GM12878 (cell line): Measurements from ENCODE around the gene UVRAG.

Source experiments
- ASH2L ChIP-seq: fragments of 300-600, 200-600 bp; sonication (generic); IDR thresholded peaks from 2 replicates; pipeline ENCODE4 v1.6.1; 2017; ENCODE audit warnings: low read depth, mild to moderate bottlenecking, borderline replicate concordance
- BHLHE40 ChIP-seq, 2 experiments: fragments of 450-650 bp in 1 of 2; IDR thresholded peaks; 2 replicates each; pipeline ENCODE4 v1.6.1; 2011 to 2017; ENCODE audit warnings: low read depth in 2 of 2, borderline replicate concordance in 1 of 2, improper control_type of control experiment in 1 of 2, low read length in 1 of 2, mild to moderate bottlenecking in 1 of 2
- GABPA ChIP-seq: IDR thresholded peaks from 2 replicates; pipeline ENCODE4 v1.6.1; 2014; ENCODE audit warnings: antibody characterized with exemption, low read depth, mild to moderate bottlenecking, inconsistent platforms
- MEF2B ChIP-seq: fragments of 450-650 bp; IDR thresholded peaks from 2 replicates; pipeline ENCODE4 v1.6.1; 2018; ENCODE audit warnings: mild to moderate bottlenecking, moderate library complexity; ENCODE audit not compliant: partially characterized antibody, poor library complexity, severe bottlenecking
- MXI1 ChIP-seq: fragments of 150-350 bp; IDR thresholded peaks from 2 replicates; pipeline ENCODE4 v1.6.1; 2011; ENCODE audit warnings: low read depth, mild to moderate bottlenecking, inconsistent platforms, low read length, improper control_type of control experiment
- POLR2AphosphoS5 ChIP-seq: IDR thresholded peaks from 2 replicates; pipeline ENCODE4 v1.6.1; 2011; ENCODE audit warnings: mild to moderate bottlenecking, low read length, inconsistent platforms
- SREBF2 ChIP-seq: IDR thresholded peaks from 2 replicates; pipeline ENCODE4 v1.6.1; 2012; ENCODE audit warnings: mild to moderate bottlenecking, low read length
- TF ChIP-seq, protein P1 (sequence below), 3 experiments: IDR thresholded peaks in 2 of 3; conservative IDR thresholded peaks in 1 of 3; 2 replicates each; pipeline ENCODE4 v1.5.1; 2011; ENCODE audit warnings: low read depth in 3 of 3, low read length in 3 of 3, mild to moderate bottlenecking in 3 of 3, control low read depth in 2 of 3, moderate library complexity in 2 of 3, inconsistent platforms in 1 of 3, mixed read lengths in 1 of 3; ENCODE audit not compliant: control insufficient read depth in 2 of 3, insufficient read depth in 1 of 3; ENCODE audit errors: extremely low read depth in 1 of 3
- TF ChIP-seq, protein P2 (sequence below): IDR thresholded peaks from 2 replicates; pipeline ENCODE4 v1.6.1; 2012; ENCODE audit warnings: mild to moderate bottlenecking, low read depth, low read length

DNA sequence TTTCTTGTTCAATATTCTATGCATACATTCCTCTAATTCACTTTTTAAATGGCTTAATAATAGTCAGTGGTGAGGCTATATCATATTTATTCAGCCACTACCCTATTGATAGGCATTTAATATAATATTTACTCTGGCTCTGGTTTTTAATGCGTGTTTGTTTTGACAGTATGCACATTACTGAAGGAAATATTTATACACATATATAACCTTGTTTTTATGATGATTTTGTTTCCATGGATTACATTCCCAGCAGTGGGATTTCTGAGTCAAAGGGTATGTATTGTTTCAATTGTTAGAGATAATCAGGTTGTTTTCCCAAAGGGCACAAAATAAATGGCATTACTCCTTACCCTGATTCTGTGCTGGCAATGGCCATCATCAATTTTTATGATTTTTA lies 105.8 kb downstream of the UVRAG start:
- TF ChIP-seq BHLHE40 (IDR thresholded peaks at IDR 0.05; ENCODE audit: borderline replicate concordance in 1 of 2, low read depth in 2 of 2, low read length in 1 of 2) (no peak), SREBF2 (no peak), MEF2B (no peak), POLR2AphosphoS5 (no peak), MXI1 (no peak), ASH2L (no peak), GABPA (no peak)
- TF ChIP-seq, protein P1, sequence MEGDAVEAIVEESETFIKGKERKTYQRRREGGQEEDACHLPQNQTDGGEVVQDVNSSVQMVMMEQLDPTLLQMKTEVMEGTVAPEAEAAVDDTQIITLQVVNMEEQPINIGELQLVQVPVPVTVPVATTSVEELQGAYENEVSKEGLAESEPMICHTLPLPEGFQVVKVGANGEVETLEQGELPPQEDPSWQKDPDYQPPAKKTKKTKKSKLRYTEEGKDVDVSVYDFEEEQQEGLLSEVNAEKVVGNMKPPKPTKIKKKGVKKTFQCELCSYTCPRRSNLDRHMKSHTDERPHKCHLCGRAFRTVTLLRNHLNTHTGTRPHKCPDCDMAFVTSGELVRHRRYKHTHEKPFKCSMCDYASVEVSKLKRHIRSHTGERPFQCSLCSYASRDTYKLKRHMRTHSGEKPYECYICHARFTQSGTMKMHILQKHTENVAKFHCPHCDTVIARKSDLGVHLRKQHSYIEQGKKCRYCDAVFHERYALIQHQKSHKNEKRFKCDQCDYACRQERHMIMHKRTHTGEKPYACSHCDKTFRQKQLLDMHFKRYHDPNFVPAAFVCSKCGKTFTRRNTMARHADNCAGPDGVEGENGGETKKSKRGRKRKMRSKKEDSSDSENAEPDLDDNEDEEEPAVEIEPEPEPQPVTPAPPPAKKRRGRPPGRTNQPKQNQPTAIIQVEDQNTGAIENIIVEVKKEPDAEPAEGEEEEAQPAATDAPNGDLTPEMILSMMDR (IDR thresholded peaks at IDR 0.05 in 2 of 3, conservative IDR thresholded peaks at IDR 0.05 in 1 of 3; ENCODE audit: control insufficient read depth in 2 of 3, extremely low read depth in 1 of 3, insufficient read depth in 1 of 3, low read depth in 3 of 3, low read length in 3 of 3), result no peak
- TF ChIP-seq, protein P2, sequence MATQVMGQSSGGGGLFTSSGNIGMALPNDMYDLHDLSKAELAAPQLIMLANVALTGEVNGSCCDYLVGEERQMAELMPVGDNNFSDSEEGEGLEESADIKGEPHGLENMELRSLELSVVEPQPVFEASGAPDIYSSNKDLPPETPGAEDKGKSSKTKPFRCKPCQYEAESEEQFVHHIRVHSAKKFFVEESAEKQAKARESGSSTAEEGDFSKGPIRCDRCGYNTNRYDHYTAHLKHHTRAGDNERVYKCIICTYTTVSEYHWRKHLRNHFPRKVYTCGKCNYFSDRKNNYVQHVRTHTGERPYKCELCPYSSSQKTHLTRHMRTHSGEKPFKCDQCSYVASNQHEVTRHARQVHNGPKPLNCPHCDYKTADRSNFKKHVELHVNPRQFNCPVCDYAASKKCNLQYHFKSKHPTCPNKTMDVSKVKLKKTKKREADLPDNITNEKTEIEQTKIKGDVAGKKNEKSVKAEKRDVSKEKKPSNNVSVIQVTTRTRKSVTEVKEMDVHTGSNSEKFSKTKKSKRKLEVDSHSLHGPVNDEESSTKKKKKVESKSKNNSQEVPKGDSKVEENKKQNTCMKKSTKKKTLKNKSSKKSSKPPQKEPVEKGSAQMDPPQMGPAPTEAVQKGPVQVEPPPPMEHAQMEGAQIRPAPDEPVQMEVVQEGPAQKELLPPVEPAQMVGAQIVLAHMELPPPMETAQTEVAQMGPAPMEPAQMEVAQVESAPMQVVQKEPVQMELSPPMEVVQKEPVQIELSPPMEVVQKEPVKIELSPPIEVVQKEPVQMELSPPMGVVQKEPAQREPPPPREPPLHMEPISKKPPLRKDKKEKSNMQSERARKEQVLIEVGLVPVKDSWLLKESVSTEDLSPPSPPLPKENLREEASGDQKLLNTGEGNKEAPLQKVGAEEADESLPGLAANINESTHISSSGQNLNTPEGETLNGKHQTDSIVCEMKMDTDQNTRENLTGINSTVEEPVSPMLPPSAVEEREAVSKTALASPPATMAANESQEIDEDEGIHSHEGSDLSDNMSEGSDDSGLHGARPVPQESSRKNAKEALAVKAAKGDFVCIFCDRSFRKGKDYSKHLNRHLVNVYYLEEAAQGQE, result no peak
